Activated naive CD8-positive, alpha-beta T cell treated with anti-CD3 and anti-CD28 coated beads, Interleukin-2, amount 50 U/mL, for 24 hours (primary cell): ENCODE measurements around the gene RNASE13.
"Not testable (repeated sequence)": the region's sequence is repeated elsewhere in the genome, so short reads cannot be mapped to it uniquely, and the experiment has no call there.

Experiments
- ATAC-seq: fragments of 150-1000 bp; cut with Tn5 transposase; one replicate; pipeline ENCODE4 v1.10.0; 2021
- DNase-seq: peaks from one replicate; pipeline ENCODE4 v3.0.0; 2021
- H3K27ac Mint-ChIP-seq: one replicate; pipeline ENCODE4 v1.8.0; 2021; ENCODE audit warnings: mild to moderate bottlenecking, mixed read lengths
- H3K27me3 Mint-ChIP-seq: one replicate; pipeline ENCODE4 v1.8.0; 2021; ENCODE audit warnings: mixed read lengths
- H3K36me3 Mint-ChIP-seq: one replicate; pipeline ENCODE4 v1.8.0; 2021; ENCODE audit warnings: low read depth, mixed read lengths
- H3K4me1 Mint-ChIP-seq: one replicate; pipeline ENCODE4 v1.8.0; 2021; ENCODE audit warnings: mixed read lengths
- H3K4me3 Mint-ChIP-seq: one replicate; pipeline ENCODE4 v1.8.0; 2021; ENCODE audit warnings: mild to moderate bottlenecking, moderate library complexity, mixed read lengths
- H3K9me3 Mint-ChIP-seq: one replicate; pipeline ENCODE4 v1.8.0; 2021; ENCODE audit warnings: mixed read lengths

The RNASE13 gene

DNA sequence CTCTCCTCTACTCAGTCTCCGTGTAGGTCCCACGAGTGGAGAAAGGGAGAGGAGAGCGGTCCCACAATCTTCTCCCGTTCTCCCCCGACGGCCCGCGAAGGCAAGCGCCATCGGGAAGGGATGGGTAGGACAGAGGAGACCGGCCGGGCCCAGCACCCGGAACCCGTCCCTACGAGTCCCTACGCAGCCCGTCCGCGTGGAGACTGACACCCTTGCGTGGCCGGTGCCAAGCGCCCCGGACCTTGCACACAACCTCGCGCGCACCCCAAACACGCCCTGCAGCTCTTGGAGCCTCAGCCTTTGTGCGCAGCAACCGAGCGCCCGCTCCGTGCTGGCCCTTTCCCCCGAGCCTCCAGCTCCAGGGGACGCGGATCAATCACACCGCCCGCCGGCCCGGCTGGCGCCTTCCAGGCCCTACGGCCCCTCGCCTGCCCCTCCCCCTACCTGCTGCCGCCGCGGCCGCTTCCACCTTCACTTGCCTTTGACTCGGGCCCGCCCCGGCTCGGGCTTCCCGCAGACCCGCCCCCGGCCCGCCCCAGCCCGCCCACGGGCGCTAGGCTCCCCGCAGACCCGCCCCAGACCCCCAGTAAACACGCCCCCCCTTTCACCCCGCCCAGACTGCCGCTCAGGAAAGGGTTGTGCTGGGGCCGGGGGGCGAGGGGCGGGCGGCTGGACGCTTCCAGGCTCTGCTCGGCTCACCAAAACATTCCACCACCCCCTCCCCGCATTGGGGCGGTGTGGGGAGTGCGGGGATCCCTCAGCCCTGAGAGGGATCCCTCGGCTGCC, 9.8 kb downstream of the RNASE13 start, which contains the start of gene NDRG2:
TSS of gene NDRG2 (minus strand) at position 477 of the 786 bp plus-strand sequence. CDS start 1,746 bp downstream, outside the sequence.
- Mint-ChIP-seq H3K27ac (peak within 1 kb of the TSS; percentile 51), H3K27me3 (peaks cover 8% of the 10 kb centered on the region), H3K36me3 (no peaks in the 10 kb centered on the region), H3K4me3 (peak within 1 kb of the TSS; percentile 76), H3K4me1 (peaks cover 11% of the 10 kb centered on the region), H3K9me3 (no peaks in the 10 kb centered on the region)
- DNase-seq (peak; percentile 66), ATAC-seq (peak; percentile 47)

DNA sequence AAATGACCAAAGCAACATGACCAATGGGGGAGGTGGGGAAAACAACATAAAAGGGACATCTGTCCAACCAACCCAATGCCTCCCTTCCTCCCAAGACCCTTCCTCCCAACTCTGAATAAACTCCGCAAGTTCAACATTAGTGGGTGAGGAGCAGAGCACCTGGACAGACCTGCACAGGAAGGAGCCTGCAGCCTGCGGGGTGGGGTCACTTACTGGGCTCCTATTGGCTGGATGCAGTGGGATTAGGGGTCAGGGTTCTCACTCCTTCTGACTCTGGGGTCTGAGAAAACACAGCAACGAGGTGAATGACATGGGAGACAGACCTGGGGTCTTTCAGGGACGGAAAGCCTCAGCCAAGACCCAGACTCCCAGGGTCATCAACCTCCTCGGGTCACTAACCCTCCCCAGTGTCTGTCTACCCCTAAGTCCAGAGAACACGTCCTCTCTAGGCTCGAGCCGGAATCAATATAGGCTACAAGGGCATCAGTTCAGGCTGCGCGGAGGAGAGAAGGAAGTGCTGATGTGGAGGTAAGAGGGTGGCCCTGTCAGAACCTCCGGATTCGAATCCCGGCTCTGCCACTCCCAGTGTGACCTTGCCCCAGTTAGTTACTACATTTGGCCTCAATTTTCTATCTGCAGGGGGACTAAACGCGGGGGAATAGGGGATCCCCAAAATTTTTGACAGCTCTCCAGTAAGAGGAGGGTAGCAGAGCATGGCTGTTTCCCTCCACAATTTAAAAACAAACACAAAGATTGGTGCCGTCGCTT, 10.6 kb downstream of the RNASE13 start:
- Mint-ChIP-seq H3K27me3 (peaks cover 8% of the 10 kb centered on the region), H3K4me1 (peaks cover 11% of the 10 kb centered on the region), H3K4me3 (peak overlapping the region; percentile 76), H3K36me3 (no peaks in the 10 kb centered on the region), H3K27ac (peak overlapping the region; percentile 51), H3K9me3 (no peaks in the 10 kb centered on the region)
- peak; percentile 11 for DNase-seq
- ATAC-seq, result no peak

DNA sequence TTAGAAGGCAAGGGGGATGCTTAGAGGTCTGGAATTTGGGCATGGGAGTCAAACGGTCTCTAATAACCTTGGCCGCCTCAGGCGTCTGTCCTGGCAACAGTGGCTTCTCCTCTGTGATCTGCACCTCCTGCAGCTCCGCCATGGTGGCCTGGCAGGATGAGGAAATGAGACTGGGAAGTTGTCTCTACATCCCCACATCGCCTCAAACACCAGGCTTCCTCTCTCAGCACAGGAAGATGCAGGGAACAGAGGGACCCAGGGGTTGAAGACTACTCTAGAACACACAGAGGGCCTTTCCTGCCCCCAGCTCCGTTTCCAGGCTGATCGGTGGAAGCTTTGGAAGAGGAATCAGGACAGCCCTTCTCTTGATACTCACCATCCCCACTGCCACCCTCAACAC, 11.4 kb downstream of the RNASE13 start:
- no peaks in the 10 kb centered on the region for H3K9me3 Mint-ChIP-seq
- peaks cover 11% of the 10 kb centered on the region for H3K4me1 Mint-ChIP-seq
- H3K4me3 Mint-ChIP-seq, result no peak overlapping the region
- DNase-seq, result no peak
- no peak for ATAC-seq
- H3K36me3 Mint-ChIP-seq, result no peaks in the 10 kb centered on the region
- H3K27me3 Mint-ChIP-seq, result peaks cover 8% of the 10 kb centered on the region
- no peak overlapping the region for H3K27ac Mint-ChIP-seq

DNA sequence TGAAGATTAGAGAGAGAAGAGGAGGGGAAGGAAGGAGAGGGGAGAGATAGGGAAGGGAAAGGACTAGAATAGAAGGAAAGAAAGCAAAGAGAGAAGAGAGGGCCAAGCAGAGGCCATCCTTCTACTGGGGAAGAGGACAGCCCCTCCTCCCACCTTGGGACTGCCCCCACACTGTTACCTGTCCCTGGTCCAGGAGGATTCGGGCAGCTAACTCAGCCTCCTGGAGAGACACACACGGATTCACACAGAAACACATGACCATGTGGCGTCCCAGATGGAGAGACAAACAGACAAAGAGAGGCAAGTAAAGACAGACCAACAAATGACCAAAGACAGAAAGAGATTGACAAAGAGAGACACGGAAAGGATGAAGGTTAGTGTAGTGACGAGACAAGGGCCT, 11.9 kb downstream of the RNASE13 start:
- peaks cover 11% of the 10 kb centered on the region for H3K4me1 Mint-ChIP-seq
- H3K27ac Mint-ChIP-seq, result no peak overlapping the region
- peaks cover 8% of the 10 kb centered on the region for H3K27me3 Mint-ChIP-seq

DNA sequence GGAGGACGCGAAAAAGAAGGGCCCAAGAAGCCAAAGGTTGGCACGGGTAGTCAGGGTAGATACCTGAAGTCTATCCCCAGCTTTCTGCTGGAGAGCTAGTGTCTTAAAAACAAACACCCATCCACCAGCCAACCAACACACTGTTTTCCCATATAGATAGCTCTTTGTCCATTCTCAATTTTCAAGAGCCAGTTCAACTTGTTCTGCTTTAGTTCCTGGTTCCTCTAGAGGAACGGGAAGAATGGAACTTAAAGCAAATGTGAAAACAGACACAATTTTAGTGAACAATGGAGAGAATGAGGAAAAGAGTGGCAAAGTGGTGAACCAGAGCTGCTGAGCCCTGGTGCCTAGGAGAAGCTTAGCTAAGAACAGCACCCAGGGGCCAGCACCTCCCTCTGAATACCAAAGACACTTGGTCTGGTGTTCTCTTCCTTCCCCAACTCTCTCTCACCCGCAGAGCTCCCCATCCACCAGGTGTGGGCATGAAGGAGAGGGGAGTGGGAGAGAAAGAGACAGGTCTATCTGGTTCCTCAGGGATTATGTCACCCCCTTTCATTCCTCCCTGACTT, 13.5 kb downstream of the RNASE13 start:
- Mint-ChIP-seq H3K9me3 (no peaks in the 10 kb centered on the region), H3K4me1 (peaks cover 11% of the 10 kb centered on the region), H3K27ac (no peak overlapping the region), H3K27me3 (peaks cover 8% of the 10 kb centered on the region), H3K36me3 (no peaks in the 10 kb centered on the region), H3K4me3 (no peak overlapping the region)
- DNase-seq (no peak), ATAC-seq (no peak)

More for the DNA sequence above, 11.9 kb downstream of the RNASE13 start:
- Mint-ChIP-seq H3K9me3 (no peaks in the 10 kb centered on the region), H3K36me3 (no peaks in the 10 kb centered on the region), H3K4me3 (no peak overlapping the region)
- no peak for DNase-seq
- no peak for ATAC-seq

DNA sequence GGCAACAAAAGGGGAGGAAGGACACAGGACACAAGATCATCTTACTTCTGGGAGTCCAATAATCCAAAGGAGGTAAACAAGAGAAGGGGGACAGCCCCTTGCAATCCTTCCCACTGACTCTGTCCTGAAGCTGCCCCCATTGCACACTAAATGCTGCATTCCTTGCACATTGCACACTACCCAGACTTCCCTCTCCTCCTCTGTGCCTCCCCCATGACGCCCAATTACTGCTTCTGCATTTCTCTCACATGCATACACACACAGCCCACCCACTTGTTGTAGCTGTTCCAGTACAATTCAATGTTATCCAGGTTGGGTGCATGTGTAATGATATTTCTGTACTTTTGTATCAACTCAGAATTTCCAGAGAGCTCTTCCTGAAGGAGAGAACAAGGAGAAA, 15.2 kb downstream of the RNASE13 start:
- ATAC-seq (no peak), DNase-seq (no peak)
- H3K4me1 Mint-ChIP-seq, result peaks cover 9% of the 10 kb centered on the region
- peaks cover 7% of the 10 kb centered on the region for H3K27me3 Mint-ChIP-seq
- no peaks in the 10 kb centered on the region for H3K36me3 Mint-ChIP-seq
- H3K27ac Mint-ChIP-seq, result no peak overlapping the region
- H3K9me3 Mint-ChIP-seq, result no peaks in the 10 kb centered on the region
- H3K4me3 Mint-ChIP-seq, result no peak overlapping the region

DNA sequence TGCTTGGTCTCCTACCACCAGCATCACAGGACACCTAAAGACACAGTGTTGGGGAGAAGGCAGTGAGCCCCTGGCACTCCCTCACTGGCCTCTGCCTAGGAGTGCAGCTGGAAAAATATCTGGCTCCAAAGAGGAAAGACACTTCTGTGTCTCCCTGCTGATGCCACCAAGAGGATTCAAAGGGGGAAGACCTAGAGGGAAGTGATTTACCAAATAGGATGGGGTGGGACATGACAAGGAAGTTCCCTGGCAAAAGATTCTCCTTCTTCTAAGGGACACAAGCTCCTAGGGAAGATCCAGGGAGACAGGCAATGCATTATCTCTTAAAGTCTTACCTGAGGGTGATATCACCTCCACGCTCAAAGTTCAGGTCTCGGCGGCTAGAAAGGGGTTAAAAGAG, 15.8 kb downstream of the RNASE13 start:
- no peaks in the 10 kb centered on the region for H3K36me3 Mint-ChIP-seq
- H3K27ac Mint-ChIP-seq, result no peak overlapping the region
- no peaks in the 10 kb centered on the region for H3K9me3 Mint-ChIP-seq

DNA sequence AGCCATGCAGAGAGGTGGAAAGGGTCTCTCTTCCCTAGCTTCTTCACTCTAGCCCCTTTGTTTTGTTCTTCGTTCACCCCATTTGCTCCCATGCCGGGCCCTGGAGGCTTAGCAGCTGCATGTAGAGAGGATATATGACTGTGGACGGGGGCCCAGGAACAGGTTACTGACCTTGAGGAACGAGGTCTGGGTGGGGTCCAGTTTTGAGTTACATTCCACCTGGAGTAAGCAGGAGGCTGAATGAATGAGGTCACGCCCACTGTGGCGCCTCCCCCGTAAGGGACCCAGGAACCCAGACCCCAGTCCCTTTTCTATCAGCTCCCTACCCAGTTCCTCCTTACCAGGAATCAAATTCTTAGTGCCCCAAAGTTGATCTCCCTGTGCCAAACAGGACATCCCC, 16.3 kb downstream of the RNASE13 start:
- Mint-ChIP-seq H3K36me3 (no peaks in the 10 kb centered on the region), H3K27ac (no peak overlapping the region), H3K4me3 (no peak overlapping the region), H3K27me3 (peaks cover 7% of the 10 kb centered on the region), H3K4me1 (no peaks in the 10 kb centered on the region), H3K9me3 (no peaks in the 10 kb centered on the region)
- no peak for ATAC-seq
- no peak for DNase-seq

More for the DNA sequence above, 15.8 kb downstream of the RNASE13 start:
- H3K4me3 Mint-ChIP-seq, result no peak overlapping the region
- H3K4me1 Mint-ChIP-seq, result peaks cover 3% of the 10 kb centered on the region
- peaks cover 7% of the 10 kb centered on the region for H3K27me3 Mint-ChIP-seq
- DNase-seq, result no peak
- no peak for ATAC-seq

DNA sequence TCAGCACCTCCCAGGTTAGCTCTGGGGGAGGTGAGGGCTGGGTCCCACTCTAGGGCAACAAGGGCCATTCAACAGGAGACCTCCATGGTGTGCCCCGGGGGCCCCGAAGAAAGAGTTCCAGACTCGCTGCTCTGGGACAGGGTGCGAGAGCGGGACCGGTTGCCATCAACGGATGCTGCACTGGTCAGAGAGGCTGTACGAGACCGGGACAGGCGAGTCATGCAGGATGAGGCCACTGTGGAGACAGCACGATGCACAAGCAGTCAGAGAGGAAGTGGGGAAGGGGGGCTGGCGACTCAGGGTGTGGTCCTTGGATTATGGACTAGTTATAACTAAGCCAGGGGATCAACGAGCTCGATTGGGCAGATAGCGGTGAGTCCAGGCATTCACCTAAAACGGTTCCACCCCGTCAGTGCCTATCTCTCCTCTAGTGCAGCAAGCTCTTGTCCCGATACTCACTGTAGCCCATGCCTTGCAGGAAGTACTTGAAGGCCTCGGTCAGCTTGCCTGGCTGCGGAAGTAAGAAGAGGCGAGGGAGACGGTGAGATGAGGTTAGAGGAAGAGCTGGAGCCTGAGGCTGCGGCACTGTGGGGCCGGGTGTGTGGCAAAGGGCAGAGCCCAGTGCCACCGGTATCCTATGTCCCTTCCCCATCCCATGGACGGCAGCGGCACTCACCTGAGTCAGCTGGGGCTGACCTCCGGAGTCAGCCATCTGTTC, 16.9 kb downstream of the RNASE13 start:
- Mint-ChIP-seq H3K4me1 (no peaks in the 10 kb centered on the region), H3K27ac (no peak overlapping the region), H3K36me3 (no peaks in the 10 kb centered on the region), H3K9me3 (no peaks in the 10 kb centered on the region), H3K4me3 (no peak overlapping the region), H3K27me3 (peaks cover 8% of the 10 kb centered on the region)
- DNase-seq, result no peak
- no peak for ATAC-seq

DNA sequence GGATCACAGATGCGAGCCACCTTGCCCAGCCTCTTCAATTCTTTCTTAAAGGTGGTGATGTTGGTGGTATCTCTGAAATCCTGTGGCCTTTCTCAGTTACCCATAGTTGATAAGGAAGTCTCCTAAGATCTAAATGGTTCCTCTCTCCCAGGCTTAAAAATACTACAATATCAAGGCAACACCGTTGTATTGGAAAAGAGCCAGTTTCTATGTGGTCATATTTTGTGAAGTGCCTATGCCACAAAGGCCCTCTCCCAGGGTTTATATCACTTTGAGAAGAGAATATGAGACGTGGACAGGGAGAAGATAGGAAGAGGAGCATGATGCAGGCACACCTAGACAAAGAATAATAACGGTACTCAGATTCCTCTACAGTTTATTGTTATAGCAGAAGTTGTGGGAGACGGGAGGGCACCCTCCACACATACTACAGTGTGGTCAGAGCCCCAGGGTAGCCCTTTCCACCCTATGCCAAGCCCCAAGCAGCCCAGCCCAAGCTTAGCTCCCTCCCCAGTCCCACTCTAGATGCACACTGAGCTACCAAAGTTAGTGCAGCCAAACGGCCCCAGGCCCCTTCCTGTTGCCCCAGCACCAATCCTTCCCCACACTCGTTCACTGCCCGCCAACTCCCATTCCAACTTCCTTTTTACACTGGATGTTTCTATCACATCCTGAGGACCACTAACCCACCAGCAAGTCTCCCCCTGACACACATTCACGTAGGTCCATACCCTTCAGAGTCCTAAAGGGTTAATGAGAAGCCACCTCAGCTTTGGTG, 18.0 kb downstream of the RNASE13 start:
- ATAC-seq, result no peak
- Mint-ChIP-seq H3K27me3 (peaks cover 12% of the 10 kb centered on the region), H3K4me3 (no peak overlapping the region), H3K9me3 (no peaks in the 10 kb centered on the region), H3K27ac (no peak overlapping the region), H3K36me3 (no peaks in the 10 kb centered on the region), H3K4me1 (no peaks in the 10 kb centered on the region)
- DNase-seq, result no peak

DNA sequence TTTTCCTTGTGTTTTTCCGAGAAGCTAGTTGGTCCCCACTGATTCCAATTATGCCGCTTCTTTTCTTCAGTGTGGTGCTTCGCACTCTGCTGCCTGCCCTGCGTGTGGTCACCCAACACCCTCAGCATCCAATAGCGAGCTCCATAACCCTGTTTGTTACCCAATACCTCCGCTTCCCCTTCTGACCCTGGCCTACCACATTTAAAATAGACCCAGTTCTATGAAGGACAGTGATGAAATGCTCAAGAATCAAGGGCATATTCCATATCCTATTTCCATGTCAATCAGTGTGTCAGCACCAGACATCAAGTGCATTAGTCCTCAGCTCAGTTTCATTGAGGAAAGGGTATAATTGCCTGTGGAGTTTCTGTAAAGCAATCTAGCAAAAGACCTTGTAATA, 19.3 kb downstream of the RNASE13 start:
- no peak overlapping the region for H3K4me3 Mint-ChIP-seq
- no peaks in the 10 kb centered on the region for H3K9me3 Mint-ChIP-seq
- no peak overlapping the region for H3K27ac Mint-ChIP-seq
- no peaks in the 10 kb centered on the region for H3K4me1 Mint-ChIP-seq
- H3K27me3 Mint-ChIP-seq, result peaks cover 17% of the 10 kb centered on the region
- H3K36me3 Mint-ChIP-seq, result no peaks in the 10 kb centered on the region
- ATAC-seq (no peak), DNase-seq (no peak)

DNA sequence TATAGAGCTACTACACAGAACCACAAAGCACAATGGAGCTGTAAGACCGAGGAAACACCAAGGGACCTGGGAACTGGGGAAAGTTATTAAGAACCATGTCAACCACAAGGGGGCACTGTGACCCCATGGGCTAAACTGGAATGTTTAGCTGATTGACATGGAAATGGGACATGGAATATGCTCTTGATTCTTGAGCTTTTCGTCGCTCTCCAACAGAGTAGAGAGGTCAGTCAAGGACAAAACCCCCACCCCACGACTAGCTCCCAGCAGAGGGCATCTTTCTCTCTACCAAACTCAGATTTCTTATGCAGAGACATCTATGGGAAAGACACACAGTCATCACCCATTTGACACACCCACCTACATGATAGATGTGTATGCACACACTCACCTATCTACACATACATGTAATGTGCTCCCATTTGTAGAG, 19.8 kb downstream of the RNASE13 start:
- Mint-ChIP-seq H3K4me3 (no peak overlapping the region), H3K27me3 (peaks cover 17% of the 10 kb centered on the region), H3K27ac (no peak overlapping the region), H3K36me3 (no peaks in the 10 kb centered on the region), H3K9me3 (no peaks in the 10 kb centered on the region), H3K4me1 (no peaks in the 10 kb centered on the region)
- DNase-seq (peak; percentile 82), ATAC-seq (peak; percentile 59)

DNA sequence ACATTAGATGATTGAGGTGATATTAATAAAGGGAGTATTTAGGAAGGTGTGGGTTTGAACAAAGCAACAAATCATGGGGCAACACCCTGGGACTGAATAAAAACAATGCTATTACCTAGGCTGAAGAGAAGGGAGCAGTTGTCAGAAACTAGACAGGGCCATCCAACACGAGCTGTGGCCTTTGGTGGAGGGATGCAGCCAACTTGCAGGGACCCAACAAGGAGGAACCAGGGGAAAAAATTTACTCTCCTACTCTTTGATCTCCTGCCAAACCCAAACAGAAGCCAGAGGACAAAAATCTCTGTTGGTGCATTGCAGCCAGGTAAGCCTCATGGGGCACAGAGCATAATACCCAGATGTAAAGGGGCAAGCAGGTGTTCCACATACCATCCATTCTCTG, 23.5 kb downstream of the RNASE13 start:
- Mint-ChIP-seq H3K36me3 (no peaks in the 10 kb centered on the region), H3K9me3 (no peaks in the 10 kb centered on the region), H3K27me3 (peaks cover 17% of the 10 kb centered on the region), H3K4me1 (no peaks in the 10 kb centered on the region), H3K27ac (no peak overlapping the region), H3K4me3 (no peak overlapping the region)
- DNase-seq, result no peak
- ATAC-seq, result no peak

DNA sequence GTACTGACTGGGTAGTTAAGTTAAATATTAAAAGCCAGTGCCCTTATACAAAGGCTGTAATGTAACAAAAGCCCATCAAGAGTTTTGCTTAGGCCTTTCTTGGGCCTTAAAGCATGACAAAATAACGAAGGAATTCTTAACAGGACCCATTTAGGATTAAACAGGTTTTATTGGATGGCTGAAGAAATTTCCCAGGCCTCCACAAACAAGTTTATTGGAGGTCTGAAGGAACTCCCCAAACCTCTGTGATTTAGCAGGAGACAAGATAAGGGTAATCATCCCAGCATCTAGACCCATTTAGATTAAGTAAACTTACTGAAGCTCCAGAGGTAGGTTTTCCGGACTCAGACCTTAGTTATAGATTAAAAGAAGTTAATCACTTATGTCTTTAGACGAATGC, 24.9 kb downstream of the RNASE13 start:
- H3K36me3 Mint-ChIP-seq, DNase-seq, ATAC-seq, H3K4me3 Mint-ChIP-seq, H3K9me3 Mint-ChIP-seq, H3K27ac Mint-ChIP-seq, H3K4me1 Mint-ChIP-seq: not testable (repeated sequence)
- peaks cover 17% of the 10 kb centered on the region for H3K27me3 Mint-ChIP-seq
